UCSD-AML1 (cell line): ENCODE data around the gene WTIP.
"Not testable (repeated sequence)": the region's sequence is repeated elsewhere in the genome, so short reads cannot be mapped to it uniquely, and the experiment has no call there.

ENCODE experiments used
- DNase-seq: peaks from one replicate; lab custom pipeline; 2025; ENCODE audit not compliant: unreplicated experiment; lab: John Stamatoyannopoulos, UW

Gene WTIP

DNA sequence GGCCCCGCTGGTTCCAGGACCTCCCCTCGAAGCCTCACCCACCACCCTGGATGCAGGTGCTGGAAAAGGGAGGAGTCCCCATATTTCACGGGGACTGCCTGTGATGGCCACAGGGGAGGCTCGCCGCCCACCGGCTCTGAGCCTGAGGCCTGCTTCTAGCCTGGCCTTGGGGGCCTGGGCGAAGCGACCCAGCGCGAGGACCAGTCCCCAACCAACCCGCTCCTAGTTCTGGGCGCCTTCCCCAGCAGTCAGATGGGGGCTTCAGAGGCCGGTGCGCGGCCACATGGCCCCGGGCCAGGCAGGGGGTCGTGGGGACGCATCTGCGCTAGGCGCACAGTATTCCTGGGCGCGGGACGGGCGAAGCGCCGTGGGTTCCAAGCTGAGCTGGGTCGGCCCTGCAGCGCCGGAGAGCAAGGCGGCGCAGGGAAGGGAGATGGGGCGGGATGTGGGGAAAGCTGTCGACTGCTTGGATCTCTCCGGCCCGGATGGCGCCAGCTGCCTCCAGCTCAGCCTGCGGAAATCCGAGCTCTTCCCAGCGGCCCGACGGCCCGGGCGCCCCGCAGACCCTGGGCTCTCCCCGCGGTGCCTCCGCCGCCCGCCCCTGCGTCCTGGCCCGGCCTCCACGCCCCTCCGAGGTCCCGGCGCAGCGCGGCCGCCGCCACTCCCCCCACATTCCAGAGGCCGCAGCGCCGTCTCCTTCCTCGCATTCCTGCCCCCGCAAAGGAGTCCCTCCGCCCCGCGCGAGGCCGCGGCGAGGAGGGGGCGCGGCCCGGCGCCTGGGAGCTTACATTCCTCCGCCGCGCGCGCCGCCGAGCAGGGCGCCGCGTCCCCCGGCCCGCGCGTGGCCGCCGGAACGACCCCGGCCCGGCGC lies at the start of gene WTIP:
TSS of gene WTIP (plus strand) at position 788 of the 871 bp plus-strand sequence. CDS start 217 bp downstream, outside the sequence.
- no peak for DNase-seq

DNA sequence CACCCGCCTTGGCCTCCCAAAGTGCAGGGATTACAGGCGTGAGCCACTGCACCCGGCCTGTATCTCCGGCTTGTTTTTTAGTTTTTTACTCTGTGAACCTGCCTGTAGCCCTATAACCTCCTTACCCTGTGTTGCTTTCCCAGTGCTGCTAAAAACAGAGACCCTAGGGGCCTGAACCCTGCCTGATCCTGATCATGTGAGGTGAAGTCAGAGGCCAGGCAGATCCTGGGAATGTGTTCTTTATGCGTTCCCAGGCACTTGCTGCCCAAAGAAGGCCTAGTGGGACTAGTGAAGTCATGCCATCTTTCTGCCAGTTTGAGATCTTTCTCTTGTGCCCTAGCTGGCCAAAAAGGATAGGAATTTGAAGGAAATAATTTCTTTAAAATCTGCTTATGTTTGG lies 48.8 kb upstream of the WTIP start:
- no peak for DNase-seq

DNA sequence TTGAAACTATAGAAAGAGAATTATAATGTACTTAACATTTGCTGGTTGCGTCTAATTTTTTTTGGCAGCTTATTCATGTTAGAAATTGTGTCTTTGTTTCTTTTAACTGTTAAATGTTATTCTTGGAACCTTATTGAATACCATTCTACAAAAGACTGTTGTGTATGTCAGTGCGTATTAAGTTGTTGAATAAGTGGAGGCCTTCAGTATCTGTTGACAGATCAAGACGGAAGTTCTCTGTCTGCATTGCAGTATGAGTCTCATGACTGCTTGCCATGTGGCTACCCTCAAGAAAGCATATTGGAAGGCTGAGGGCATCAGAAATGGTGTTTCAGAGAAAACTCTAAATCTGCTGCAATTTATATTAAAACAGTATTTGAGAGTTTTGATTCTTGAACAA lies 44.8 kb upstream of the WTIP start:
- no peak for DNase-seq

DNA sequence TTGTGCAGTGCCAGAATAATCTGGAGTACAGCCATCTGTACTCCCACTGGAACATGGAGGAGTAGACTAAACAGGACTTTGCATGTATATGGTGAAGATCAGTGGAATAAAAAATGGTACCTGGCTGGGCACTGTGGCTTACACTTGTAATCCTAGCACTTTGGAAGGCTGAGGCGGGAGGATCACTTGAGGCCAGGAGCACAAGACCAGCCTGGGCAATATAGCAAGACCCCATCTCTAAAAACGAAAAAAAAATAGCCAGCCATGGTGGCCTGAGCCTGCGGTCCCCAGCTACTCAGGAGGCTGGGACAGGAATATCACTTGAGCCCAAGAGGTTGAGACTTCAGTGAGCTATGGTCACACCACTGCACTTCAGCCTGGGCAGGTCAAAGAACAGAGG lies 33.4 kb upstream of the WTIP start:
- DNase-seq: no peak

DNA sequence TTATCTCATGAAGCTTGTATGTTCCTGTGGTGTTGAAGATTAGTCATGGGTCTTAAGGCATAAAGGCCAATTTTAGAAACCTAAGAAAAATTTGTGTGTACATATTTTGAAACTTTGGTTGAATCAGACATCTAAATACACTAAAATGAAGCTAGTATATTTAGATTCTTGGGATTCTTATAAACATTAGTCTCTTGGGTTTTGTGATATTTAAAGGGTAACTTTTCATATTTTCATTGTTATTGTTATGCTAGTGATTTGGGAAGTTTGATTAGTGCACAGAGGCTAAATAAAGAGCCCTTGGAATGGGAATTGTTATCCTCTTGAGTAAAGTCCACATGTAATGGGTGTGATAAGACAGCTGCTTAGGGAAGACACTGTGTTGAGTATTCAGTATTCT lies 28.8 kb upstream of the WTIP start:
- DNase-seq: no peak

DNA sequence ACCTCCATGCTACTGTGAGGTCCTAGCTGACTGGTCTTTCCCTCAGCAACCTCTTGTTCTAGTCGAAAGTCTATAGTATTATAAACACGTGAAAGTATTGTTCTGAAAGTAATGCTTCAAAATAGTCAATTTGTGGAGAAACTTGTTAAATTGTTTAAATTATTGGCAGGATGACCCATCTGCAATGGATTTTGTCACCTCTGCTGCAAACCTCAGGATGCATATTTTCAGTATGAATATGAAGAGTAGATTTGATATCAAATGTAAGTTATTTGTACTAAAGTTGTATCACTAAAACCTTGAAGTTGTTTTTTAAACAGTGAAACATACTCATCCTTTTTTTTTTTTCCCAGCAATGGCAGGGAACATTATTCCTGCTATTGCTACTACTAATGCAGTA lies 27.5 kb upstream of the WTIP start:
- DNase-seq: no peak

DNA sequence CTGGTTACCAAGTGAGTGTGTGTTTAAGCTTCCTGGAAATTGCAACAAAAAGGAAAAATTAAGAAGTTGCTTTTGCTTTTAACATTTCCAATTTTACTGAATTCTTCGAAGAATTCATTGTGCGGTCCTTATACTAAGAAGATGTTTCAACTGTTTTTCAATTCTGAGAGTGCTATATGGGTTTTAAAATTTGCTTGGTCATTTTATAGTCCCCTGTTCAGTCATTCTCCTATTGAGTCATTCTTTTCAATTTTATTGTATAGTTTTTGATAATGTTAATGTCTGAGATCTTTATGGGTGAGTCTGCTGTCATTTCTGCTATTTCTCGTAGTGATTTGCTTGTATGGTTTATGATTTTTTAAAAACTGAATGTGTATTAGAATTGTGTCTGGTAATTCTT lies 26.9 kb upstream of the WTIP start:
- no peak for DNase-seq

DNA sequence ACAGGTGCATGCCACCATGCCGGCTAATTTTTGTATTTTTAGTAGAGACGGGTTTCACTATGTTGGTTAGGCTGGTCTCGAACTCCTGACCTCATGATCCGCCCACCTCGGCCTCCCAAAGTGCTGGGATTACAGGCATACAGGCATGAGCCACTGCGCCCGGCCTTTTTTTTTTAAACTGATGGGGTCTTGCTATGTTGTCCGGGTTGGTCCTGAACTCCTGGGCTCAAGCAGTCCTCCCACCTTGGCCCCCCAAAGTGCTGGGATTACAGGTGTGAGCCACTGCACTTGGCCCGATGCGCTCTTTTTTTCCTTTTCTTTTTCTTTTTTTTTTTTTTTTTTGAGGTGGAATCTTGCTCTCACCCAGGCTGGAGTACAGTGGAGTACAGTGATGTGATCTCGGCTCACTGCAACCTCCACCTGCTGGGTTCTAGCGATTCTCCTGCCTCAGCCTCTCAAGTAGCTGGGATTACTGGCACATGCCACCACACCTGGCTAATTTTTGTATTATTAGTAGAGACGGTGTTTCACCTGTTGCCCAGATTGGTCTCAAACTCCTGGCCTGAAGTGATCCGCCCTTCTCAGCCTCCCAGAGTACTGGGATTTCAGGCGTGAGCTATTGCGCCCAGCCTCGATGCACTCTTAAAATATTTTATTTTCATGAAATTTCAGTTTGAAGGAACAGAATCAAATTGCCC lies 25.6 kb upstream of the WTIP start:
- DNase-seq: not testable (repeated sequence)

DNA sequence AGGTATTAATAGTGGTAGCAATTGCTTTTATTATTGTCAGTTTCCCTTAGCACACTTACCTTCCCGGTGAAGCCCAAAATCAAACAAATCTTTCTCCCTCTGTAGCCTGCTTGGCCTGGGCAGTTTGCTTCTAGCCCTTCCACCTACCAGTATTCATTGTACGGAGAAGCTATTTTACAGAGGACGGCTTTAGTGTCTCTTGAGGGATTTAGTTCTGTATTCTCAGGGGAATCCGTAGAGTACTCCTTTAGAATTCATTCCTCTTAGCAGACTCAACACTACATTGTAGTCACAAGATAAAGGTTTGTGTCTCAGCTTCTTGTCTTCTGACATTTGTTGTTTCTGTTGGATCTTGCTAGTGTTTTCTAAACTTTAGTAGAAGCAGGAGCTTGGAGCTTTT lies 24.1 kb upstream of the WTIP start:
- DNase-seq: no peak

DNA sequence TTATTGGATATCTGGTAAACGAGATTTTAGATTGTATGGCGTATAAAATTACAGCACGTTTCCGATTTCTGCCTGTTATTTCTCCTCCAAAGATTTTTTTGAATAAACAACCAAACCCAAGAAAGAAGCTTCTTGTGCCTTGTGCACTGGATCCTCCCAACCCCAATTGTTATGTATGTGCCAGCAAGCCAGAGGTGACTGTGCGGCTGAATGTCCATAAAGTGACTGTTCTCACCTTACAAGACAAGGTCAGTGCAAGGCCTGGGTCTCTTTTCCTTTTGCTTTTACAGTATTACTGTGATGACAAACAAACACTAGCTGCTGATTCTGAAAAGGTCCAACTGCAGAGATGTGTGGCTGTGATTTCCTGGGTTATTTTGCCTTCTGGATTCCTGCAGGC lies 22.9 kb upstream of the WTIP start:
- DNase-seq: no peak

DNA sequence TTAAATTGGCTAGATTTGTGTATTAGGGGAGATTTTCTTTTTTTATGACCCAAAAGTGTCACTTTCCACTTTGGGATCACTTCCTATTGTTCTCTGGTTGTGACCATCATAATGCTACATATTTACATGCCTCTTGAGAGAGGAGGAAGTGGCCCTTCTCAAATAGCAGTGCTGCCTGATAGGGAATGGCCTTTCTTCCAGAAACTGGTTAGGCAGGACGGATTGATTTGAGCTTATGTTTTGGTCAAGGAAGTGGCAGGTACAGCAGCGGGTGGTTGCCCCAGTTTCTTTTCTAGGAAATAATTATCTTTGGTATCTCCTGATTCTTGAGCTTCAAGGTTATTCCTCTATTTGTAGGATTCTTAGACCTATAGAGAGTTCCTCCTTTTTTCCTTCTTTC lies 21.9 kb upstream of the WTIP start:
- no peak for DNase-seq

DNA sequence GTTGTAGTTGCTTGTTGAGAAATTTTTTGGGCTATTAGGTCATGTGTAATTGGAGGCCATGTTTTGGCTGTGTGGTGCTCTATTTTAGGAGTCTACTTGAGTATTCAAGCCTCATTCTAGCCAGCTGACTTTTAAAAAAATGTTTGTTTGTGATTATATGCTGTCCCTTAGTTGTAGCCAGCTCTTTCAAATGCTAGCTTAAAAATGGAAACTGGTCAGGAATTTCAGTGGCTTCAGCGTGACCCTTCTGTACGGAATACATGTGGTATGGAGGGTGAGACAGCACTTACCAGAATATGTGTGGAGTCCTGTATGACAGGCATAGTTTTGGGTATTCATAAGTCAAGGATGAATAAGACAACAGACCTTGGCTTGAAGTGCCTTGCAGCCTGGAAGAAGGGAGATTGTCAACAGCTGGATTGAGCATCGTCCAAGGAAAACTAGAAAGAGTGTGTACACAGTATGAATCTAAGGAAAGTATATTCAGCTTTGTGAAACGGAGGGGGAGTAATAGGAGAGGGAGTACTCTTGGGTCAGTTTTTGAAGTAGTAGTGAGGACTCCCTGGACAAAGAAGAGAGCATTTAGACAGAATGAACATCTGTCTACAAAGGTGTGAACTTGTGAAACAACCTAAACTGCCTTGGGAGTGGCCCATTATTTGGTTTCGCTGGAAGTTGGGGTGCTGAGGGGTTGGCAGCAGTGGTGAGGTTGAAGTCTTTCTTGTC lies 20.0 kb upstream of the WTIP start:
- DNase-seq: no peak

DNA sequence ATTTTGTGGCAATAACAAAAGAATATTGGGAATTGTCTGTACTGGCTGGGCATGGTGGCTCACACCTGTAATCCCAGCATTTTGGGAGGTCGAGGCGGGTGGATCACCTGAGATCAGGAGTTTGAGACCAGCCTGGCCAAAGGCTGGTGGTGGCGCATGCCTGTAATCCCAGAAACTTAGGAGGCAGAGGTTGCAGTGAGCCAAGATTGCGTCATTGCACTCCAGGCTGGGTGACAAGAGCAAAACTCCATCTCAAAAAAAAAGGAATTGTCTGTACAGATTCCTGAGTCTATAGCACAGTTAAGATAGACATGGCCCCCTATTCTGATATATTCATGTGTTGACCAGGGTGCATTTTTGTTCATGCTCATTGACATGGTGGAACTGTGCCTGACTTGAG lies 16.8 kb upstream of the WTIP start:
- not testable (repeated sequence) for DNase-seq

DNA sequence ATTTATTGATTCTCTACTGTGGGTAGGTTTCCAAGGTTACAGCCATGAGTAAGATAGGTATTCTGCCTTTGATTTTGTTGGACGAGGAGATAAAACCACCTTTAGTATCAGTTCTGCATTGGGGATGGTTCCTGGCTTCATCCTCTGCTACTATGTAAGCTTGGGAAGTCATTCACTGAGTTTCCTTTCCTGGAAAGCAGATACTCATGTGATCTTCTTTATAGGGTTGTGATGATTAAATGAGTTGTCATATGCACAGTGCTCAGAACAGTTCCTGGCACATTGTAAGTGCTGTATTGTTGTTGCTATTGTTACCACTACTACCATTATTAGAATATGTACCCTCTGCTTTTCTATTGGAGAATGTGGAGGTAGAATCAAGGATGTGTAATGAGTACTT lies 13.1 kb upstream of the WTIP start:
- DNase-seq: no peak

DNA sequence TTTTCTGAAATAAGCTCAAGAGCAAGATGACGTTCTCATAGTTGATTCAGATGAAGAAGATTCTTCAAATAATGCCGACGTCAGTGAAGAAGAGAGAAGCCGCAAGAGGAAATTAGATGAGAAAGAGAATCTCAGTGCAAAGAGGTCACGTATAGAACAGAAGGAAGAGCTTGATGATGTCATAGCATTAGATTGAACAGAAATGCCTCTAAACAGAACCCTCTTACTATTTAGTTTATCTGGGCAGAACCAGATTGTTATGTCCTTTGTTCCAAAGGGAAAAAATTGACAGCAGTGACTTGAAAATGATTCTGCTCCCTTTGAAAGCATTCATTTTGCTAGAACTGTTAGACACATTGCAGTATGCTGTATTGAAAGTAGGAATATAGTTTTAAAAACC lies 12.5 kb upstream of the WTIP start:
- not testable (repeated sequence) for DNase-seq

DNA sequence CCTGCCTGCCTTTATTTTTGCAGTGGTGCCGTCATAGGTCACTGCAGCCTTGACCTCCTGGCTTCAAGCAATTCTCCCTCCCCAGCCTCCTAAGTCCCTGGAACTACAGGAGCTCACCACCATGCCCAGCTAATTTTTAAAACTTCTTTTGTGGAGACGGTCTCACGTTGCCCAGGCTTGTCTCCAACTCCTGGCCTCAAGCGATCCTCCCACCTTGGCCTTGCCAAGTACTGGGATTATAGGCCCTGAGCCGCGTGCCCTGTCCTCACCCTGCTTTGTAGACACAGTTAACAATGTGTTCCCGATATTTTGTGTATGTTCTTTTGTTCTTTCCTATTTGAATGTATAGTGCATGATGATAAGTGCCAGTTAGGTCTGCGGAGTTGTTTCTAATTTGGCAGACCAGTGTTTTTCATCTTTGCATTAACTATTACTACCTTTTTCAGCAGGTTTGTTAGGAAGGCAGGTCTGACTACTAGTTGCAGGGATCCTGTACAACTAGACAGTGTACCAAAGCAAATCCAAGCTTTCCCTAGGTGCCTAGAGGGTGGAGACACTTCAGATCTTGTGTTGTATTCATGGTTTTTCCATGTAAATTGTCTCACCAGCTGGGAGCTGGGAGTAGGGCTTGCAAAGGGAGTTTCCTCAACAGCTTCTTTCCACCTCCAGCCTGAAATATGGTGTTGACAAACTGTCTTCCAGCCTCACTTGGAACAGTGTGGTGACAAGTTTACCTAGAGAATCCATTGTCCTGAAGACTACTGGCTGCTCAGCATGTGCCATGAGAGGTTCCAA lies 9.5 kb upstream of the WTIP start:
- no peak for DNase-seq

DNA sequence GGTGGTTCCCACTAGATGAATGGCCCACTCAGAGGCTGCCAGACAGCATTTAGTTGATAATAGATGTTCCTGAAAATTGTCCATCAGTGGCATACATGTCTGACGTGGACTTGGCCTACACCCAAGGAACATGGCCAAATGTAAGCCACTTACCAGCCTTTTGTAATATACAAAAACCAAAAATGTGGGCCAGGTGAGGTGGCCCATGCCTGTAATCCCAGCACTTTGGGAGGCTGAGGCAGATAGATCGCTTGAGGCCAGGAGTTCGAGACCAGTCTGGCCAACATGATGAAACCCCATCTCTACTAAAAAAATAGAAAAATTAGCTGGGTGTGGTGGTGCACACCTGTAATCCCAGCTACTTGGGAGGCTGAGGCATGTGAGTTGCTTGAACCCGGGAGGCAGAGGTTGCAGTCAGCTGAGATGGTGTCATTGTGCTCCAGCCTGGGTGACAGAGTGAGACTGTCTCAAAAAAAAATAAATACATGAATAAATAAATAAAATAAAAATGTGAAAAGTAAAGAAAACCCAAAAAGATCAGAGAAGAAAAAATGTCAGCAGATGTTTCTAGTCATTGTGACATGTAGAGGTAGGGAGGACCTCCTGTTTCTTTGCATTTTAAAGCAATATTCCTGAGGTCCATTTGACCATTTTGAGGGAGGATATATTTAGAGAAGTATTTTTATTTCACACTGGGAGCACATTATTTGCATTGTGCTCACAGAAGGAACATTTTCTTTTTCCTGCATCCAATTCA lies 7.1 kb upstream of the WTIP start:
- no peak for DNase-seq

DNA sequence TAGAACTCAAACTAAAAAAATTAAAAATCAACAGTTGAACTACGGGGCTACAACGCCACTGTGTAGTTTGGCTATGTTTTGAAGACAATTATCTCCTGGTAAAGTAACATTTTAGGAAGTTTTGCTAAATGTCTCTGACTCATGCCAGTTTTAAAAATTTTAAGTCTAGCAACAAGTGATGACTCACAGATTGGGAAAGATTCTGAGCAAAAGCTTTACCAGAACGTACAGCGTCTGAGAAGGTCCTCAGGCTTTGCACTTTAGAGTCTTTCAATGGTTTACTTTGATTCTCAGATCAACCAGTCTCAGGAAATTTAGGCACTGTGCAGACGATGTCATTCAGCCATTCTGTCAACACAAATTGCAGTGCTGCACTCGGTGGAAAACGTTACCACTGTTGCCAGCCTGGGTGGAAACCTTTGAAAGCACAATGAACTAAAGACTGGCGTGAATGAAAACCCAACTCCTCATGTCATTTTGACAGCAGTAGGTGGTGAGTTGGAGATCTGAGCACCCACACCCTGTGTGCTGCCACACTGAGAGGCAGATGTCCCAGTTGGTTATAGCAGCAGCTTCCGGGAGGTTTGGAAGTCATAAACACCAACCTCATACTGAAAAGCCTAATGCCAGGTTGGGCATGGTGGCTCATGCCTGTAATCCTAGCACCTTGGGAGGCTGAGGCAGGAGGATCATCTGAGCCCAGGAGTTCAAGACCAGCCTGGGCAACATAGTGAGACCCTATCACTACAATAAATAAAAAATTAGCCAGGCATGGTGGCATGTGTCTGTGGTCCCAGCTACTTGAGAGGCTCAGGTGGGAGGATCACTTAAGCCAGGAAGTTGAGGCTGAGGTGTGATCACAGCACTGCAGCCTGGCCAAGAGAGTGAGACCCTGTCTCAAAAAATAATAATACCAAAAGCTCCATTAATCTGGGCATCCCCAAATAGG lies 6.3 kb upstream of the WTIP start:
- no peak for DNase-seq

DNA sequence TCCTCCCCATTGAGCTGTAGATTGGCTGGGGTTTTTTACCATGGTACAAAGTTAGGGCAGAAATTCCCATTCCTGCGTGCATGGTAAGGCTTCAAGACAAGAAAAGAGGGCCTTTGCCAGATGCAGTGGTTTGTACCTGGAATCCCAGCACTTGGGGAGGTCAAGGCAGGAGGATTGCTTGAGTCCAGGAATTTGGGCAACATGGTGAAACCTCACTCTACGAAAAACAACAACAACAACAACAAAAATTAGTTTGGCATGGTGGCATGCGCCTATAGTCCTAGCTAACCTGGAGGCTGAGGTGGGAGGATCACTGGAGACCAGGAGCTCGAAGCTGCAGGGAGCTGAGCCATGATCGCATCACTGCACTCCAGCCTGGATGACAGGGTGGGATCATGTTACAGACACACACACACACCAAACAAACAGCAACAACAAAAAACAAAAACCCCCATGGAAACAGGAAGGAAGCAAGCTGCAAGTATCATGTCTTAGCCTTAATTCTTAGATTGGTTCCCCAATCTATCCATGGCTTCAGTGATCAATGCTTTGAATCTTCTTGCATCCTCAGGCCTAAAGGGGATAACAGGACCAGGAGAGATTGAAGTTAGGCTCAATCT lies 5.5 kb upstream of the WTIP start:
- no peak for DNase-seq
